GM23338 (cell line): ENCODE measurements around the gene STPG1. TPM values are rescaled to one million over a fixed set of nuclear protein-coding genes. Genes with fewer than 3 reads are reported as not detected.

ENCODE experiments used
- ATAC-seq: fragments of 200-7000 bp; cut with Tn5 transposase; 3 replicates; pipeline ENCODE4 v1.9.1; 2020
- DNase-seq: peaks from one replicate; pipeline ENCODE4 v3.0.0-alpha.2; 2015; ENCODE audit warnings: low spot score
- H2AFZ ChIP-seq: fragments of 200-600 bp; sonication (generic); 2 replicates; pipeline ENCODE4 v1.8.0; 2016; ENCODE audit warnings: antibody characterized with exemption, mild to moderate bottlenecking, moderate library complexity
- H3F3A ChIP-seq: fragments of 200-600 bp; sonication (generic); replicated peaks from 2 replicates; pipeline ENCODE4 v1.8.0; 2017; ENCODE audit warnings: antibody characterized with exemption, mixed run types, low read depth
- H3K27ac ChIP-seq: fragments of 200-600 bp; sonication (generic); 2 replicates; pipeline ENCODE4 v1.6.1; 2016; ENCODE audit warnings: low read depth
- H3K27me3 ChIP-seq: fragments of 200-600 bp; sonication (generic); 2 replicates; pipeline ENCODE4 v1.8.0; 2016; ENCODE audit warnings: mild to moderate bottlenecking, mixed run types, moderate library complexity; ENCODE audit not compliant: insufficient read depth
- H3K36me3 ChIP-seq: fragments of 200-600 bp; sonication (generic); 2 replicates; pipeline ENCODE4 v1.8.0; 2016; ENCODE audit warnings: mild to moderate bottlenecking; ENCODE audit not compliant: insufficient read depth
- H3K4me1 ChIP-seq: fragments of 200-600 bp; sonication (generic); 2 replicates; pipeline ENCODE4 v1.8.0; 2016; ENCODE audit warnings: mild to moderate bottlenecking, moderate library complexity; ENCODE audit not compliant: insufficient read depth
- H3K4me2 ChIP-seq: fragments of 200-600 bp; sonication (generic); 2 replicates; pipeline ENCODE4 v1.7.1; 2017; ENCODE audit warnings: mixed run types
- H3K4me3 ChIP-seq: fragments of 200-600 bp; sonication (generic); 2 replicates; pipeline ENCODE4 v1.6.1; 2016; ENCODE audit warnings: mixed run types
- H3K79me2 ChIP-seq: fragments of 200-600 bp; sonication (generic); replicated peaks from 2 replicates; pipeline ENCODE4 v1.8.0; 2017; ENCODE audit warnings: mild to moderate bottlenecking; ENCODE audit not compliant: insufficient read depth
- H3K9me2 ChIP-seq: fragments of 200-600 bp; sonication (generic); 2 replicates; pipeline ENCODE4 v1.8.0; 2017; ENCODE audit not compliant: insufficient read depth
- H4K20me1 ChIP-seq: fragments of 200-600 bp; sonication (generic); replicated peaks from 2 replicates; pipeline ENCODE4 v1.8.0; 2017; ENCODE audit warnings: mild to moderate bottlenecking; ENCODE audit not compliant: insufficient read depth
- H3K27ac Mint-ChIP-seq: 2 replicates; pipeline ENCODE4 v1.8.0; 2020; ENCODE audit warnings: inconsistent platforms, mild to moderate bottlenecking, moderate library complexity, mixed read lengths
- H3K27me3 Mint-ChIP-seq: 3 replicates; pipeline ENCODE4 v1.8.0; 2022; ENCODE audit warnings: low read depth, mild to moderate bottlenecking, moderate library complexity, mixed read lengths, inconsistent platforms; ENCODE audit not compliant: insufficient read depth, poor library complexity
- H3K36me3 Mint-ChIP-seq: 3 replicates; pipeline ENCODE4 v1.8.0; 2021; ENCODE audit warnings: low read depth, mild to moderate bottlenecking, inconsistent platforms, moderate library complexity, mixed read lengths
- H3K4me1 Mint-ChIP-seq: 3 replicates; pipeline ENCODE4 v1.8.0; 2020; ENCODE audit warnings: mild to moderate bottlenecking, inconsistent platforms, mixed read lengths
- H3K4me3 Mint-ChIP-seq: 3 replicates; pipeline ENCODE4 v1.8.0; 2021; ENCODE audit warnings: moderate library complexity, mild to moderate bottlenecking, inconsistent platforms, mixed read lengths
- H3K9me3 Mint-ChIP-seq: 3 replicates; pipeline ENCODE4 v1.8.0; 2020; ENCODE audit warnings: moderate library complexity, mild to moderate bottlenecking, inconsistent platforms, mixed read lengths
- JUNB ChIP-seq: IDR thresholded peaks from one replicate; pipeline ENCODE4 v1.6.1; 2016; ENCODE audit warnings: antibody characterized with exemption; ENCODE audit not compliant: unreplicated experiment
- NANOG ChIP-seq: IDR thresholded peaks from 2 replicates; pipeline ENCODE4 v1.6.1; 2016; ENCODE audit warnings: antibody characterized with exemption, borderline replicate concordance
- STAT1 ChIP-seq: IDR thresholded peaks from one replicate; pipeline ENCODE4 v1.6.1; 2016; ENCODE audit warnings: antibody characterized with exemption; ENCODE audit not compliant: unreplicated experiment
- ZNF331 ChIP-seq: fragments of 250-450 bp; sonication (Bioruptor Pico); IDR thresholded peaks from 2 replicates; pipeline ENCODE4 v1.5.0; 2020; ENCODE audit warnings: low read depth, mild to moderate bottlenecking, moderate library complexity
- polyA plus RNA-seq: library from polyadenylated mRNA; unstranded; fragments of >200 nt; fragmentation: Nextera tagmentation; extraction: Ambion mirVana; gene quantifications from 2 replicates; pipeline ENCODE4 v1.2.1, GENCODE V29; 2016
- total RNA-seq: library from RNA; depleted of rRNA; stranded (reverse); fragments of >200 nt; shearing (Covaris generic); gene quantifications from 2 replicates; pipeline ENCODE4 v1.2.3, GENCODE V29; 2014
- TF ChIP-seq, protein P1 (sequence below), 2 experiments: fragments of 200-600 bp in 1 of 2; sonication (generic) in 1 of 2; conservative IDR thresholded peaks; 2 replicates each; pipeline versions ENCODE4 v1.5.1 to v1.6.1; 2016 to 2017; ENCODE audit warnings: antibody characterized with exemption in 2 of 2, low read depth in 2 of 2, mild to moderate bottlenecking in 2 of 2, moderate library complexity in 1 of 2
- TF ChIP-seq, protein P2 (sequence below): fragments of 250-450 bp; sonication (Bioruptor Pico); IDR thresholded peaks from 2 replicates; pipeline ENCODE4 v1.5.0; 2020; ENCODE audit warnings: mild to moderate bottlenecking, moderate library complexity

The STPG1 gene
- total and polyA plus RNA-seq, 2 experiments from 2014 or later, result 8.2 to 11.4 TPM

DNA sequence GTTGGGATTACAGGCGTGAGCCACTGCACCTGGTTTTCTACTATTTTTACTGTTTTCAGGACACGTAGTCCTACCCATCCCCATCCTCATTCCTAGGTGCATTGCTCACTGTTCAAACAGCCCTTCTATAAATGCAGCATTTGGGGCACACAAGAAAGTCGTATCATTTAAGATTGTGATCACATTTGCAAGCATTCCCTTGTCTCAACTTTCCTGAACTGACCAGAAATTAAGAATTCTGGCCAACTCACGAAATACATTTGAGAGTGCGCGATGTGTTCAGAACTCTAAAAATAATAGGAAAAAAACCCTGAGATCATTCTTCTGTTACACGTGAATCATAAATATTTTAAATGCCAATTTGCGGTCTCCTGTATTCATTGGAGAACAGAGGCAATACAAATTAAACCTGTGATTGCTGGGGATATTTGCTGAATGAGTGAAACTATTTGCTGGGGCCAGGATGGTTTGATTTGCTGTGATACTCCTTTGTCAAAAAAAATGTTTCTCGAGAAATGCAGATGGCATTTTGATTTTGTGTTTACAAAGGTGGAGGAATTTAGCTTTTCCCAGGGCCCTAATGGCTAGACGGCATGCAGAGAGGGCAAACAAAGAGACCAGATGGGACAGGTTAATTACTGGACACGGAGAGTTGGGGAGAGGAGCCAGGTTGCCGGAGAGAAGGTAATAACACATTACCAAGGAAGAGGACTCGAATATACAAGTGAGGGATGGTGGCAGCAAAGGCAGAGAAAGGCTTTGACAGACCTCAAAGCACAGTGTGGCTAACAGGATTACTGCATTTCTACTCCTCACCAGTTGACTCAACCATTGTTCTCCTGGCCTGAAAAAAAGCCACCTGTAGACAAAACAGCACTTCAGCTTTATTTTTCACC, 38.4 kb downstream of the STPG1 start:
- TF ChIP-seq JUNB (no peak), ZNF331 (no peak), STAT1 (no peak)
- TF ChIP-seq, protein P1, sequence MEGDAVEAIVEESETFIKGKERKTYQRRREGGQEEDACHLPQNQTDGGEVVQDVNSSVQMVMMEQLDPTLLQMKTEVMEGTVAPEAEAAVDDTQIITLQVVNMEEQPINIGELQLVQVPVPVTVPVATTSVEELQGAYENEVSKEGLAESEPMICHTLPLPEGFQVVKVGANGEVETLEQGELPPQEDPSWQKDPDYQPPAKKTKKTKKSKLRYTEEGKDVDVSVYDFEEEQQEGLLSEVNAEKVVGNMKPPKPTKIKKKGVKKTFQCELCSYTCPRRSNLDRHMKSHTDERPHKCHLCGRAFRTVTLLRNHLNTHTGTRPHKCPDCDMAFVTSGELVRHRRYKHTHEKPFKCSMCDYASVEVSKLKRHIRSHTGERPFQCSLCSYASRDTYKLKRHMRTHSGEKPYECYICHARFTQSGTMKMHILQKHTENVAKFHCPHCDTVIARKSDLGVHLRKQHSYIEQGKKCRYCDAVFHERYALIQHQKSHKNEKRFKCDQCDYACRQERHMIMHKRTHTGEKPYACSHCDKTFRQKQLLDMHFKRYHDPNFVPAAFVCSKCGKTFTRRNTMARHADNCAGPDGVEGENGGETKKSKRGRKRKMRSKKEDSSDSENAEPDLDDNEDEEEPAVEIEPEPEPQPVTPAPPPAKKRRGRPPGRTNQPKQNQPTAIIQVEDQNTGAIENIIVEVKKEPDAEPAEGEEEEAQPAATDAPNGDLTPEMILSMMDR (conservative IDR thresholded peaks at IDR 0.05; ENCODE audit: low read depth in 2 of 2), result no peak
- H4K20me1 ChIP-seq, result no peaks in the 10 kb centered on the region
- ATAC-seq, result peak; percentile 87
- no peaks in the 10 kb centered on the region for H3K4me1 ChIP-seq
- H3K27ac ChIP-seq, result peak overlapping the region; percentile 79; the same call in 1 of the 2 replicates
- H3K9me2 ChIP-seq, result no peaks in the 10 kb centered on the region
- peaks cover 19% of the 10 kb centered on the region for H3K4me1 Mint-ChIP-seq
- H3K36me3 ChIP-seq, result no peaks in the 10 kb centered on the region
- H2AFZ ChIP-seq, result no peak overlapping the region
- H3K4me3 ChIP-seq, result no peak overlapping the region
- peaks cover 5% of the 10 kb centered on the region for H3K27me3 Mint-ChIP-seq
- peak; percentile 84 for DNase-seq
- H3K36me3 Mint-ChIP-seq, result no peaks in the 10 kb centered on the region
- H3F3A ChIP-seq, result no peaks in the 10 kb centered on the region
- no peaks in the 10 kb centered on the region for H3K27me3 ChIP-seq
- peak overlapping the region; percentile 15; the same call in 1 of the 3 replicates for H3K4me3 Mint-ChIP-seq
- no peaks in the 10 kb centered on the region for H3K9me3 Mint-ChIP-seq
- no peaks in the 10 kb centered on the region for H3K79me2 ChIP-seq
- H3K27ac Mint-ChIP-seq, result peak overlapping the region; percentile 62
- H3K4me2 ChIP-seq, result 0 out of 2 replicates have a peak overlapping the region, but pooled peaks have one; percentile 8

DNA sequence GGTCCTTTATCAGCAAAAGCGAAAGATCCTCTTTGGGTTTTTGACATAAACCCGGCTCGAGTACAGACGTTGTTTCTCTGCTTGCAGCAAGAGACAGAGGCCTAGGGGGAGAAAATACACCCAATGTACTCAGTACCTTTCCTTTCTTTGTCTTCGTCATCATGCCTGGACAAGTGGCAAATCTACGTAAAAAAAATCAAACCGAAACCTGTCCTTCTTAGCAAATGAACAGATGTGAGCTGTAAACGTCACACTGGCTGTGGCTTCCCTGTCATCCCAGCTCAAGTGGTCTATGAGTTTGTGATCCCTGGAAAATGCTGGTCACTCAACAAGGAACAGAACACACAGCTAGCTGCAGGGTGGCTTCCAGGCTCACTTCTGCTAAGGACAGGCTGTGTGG, 39.9 kb downstream of the STPG1 start:
- H3K79me2 ChIP-seq, result no peaks in the 10 kb centered on the region
- no peaks in the 10 kb centered on the region for H3K4me1 ChIP-seq
- H3K36me3 ChIP-seq, result no peaks in the 10 kb centered on the region
- no peak for ATAC-seq
- no peaks in the 10 kb centered on the region for H4K20me1 ChIP-seq
- H3K27ac ChIP-seq, result no peak overlapping the region
- H3F3A ChIP-seq, result no peaks in the 10 kb centered on the region
- Mint-ChIP-seq H3K36me3 (no peaks in the 10 kb centered on the region), H3K27me3 (peaks cover 5% of the 10 kb centered on the region), H3K9me3 (no peaks in the 10 kb centered on the region), H3K4me1 (peaks cover 19% of the 10 kb centered on the region), H3K27ac (peak overlapping the region; percentile 82), H3K4me3 (no peak overlapping the region)
- no peak overlapping the region for H2AFZ ChIP-seq
- no peaks in the 10 kb centered on the region for H3K27me3 ChIP-seq
- no peak for DNase-seq
- TF ChIP-seq NANOG, result no peak
- TF ChIP-seq, protein P2, sequence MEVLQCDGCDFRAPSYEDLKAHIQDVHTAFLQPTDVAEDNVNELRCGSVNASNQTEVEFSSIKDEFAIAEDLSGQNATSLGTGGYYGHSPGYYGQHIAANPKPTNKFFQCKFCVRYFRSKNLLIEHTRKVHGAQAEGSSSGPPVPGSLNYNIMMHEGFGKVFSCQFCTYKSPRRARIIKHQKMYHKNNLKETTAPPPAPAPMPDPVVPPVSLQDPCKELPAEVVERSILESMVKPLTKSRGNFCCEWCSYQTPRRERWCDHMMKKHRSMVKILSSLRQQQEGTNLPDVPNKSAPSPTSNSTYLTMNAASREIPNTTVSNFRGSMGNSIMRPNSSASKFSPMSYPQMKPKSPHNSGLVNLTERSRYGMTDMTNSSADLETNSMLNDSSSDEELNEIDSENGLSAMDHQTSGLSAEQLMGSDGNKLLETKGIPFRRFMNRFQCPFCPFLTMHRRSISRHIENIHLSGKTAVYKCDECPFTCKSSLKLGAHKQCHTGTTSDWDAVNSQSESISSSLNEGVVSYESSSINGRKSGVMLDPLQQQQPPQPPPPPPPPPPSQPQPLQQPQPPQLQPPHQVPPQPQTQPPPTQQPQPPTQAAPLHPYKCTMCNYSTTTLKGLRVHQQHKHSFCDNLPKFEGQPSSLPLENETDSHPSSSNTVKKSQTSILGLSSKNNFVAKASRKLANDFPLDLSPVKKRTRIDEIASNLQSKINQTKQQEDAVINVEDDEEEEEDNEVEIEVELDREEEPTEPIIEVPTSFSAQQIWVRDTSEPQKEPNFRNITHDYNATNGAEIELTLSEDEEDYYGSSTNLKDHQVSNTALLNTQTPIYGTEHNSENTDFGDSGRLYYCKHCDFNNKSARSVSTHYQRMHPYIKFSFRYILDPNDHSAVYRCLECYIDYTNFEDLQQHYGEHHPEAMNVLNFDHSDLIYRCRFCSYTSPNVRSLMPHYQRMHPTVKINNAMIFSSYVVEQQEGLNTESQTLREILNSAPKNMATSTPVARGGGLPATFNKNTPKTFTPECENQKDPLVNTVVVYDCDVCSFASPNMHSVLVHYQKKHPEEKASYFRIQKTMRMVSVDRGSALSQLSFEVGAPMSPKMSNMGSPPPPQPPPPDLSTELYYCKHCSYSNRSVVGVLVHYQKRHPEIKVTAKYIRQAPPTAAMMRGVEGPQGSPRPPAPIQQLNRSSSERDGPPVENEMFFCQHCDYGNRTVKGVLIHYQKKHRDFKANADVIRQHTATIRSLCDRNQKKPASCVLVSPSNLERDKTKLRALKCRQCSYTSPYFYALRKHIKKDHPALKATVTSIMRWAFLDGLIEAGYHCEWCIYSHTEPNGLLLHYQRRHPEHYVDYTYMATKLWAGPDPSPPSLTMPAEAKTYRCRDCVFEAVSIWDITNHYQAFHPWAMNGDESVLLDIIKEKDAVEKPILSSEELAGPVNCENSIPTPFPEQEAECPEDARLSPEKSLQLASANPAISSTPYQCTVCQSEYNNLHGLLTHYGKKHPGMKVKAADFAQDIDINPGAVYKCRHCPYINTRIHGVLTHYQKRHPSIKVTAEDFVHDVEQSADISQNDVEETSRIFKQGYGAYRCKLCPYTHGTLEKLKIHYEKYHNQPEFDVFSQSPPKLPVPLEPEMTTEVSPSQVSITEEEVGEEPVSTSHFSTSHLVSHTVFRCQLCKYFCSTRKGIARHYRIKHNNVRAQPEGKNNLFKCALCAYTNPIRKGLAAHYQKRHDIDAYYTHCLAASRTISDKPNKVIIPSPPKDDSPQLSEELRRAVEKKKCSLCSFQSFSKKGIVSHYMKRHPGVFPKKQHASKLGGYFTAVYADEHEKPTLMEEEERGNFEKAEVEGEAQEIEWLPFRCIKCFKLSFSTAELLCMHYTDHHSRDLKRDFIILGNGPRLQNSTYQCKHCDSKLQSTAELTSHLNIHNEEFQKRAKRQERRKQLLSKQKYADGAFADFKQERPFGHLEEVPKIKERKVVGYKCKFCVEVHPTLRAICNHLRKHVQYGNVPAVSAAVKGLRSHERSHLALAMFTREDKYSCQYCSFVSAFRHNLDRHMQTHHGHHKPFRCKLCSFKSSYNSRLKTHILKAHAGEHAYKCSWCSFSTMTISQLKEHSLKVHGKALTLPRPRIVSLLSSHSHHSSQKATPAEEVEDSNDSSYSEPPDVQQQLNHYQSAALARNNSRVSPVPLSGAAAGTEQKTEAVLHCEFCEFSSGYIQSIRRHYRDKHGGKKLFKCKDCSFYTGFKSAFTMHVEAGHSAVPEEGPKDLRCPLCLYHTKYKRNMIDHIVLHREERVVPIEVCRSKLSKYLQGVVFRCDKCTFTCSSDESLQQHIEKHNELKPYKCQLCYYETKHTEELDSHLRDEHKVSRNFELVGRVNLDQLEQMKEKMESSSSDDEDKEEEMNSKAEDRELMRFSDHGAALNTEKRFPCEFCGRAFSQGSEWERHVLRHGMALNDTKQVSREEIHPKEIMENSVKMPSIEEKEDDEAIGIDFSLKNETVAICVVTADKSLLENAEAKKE (CRISPR knock-in tag), result no peak
- no peaks in the 10 kb centered on the region for H3K9me2 ChIP-seq
- no peak overlapping the region for H3K4me2 ChIP-seq
- H3K4me3 ChIP-seq, result no peak overlapping the region
